ENCODE data around the gene GRB10. TPM values are rescaled to one million over a fixed set of nuclear protein-coding genes. Genes with fewer than 3 reads are reported as not detected.

Gene GRB10
- polyA plus RNA-seq, 1 donor from 2014 or later = 78.4 TPM

GRCh38 chr7:50787825-50788224 is 5.1 kb upstream of the GRB10 start:
- Histone ChIP-seq H3F3A (ENCODE audit: insufficient read depth, low read length, poor library complexity, severe bottlenecking) (no peaks in the 10 kb centered on the region), H3K9me3 (ENCODE audit: low read length) (peaks cover 8% of the 10 kb centered on the region), H3K4me3 (ENCODE audit: low read length) (no peak overlapping the region), H3K9me2 (ENCODE audit: insufficient read depth, low read length) (no peaks in the 10 kb centered on the region), H3K27me3 (ENCODE audit: insufficient read depth, low read depth, low read length) (peaks cover 3% of the 10 kb centered on the region), H3K9ac (ENCODE audit: low read length) (no peak overlapping the region), H3K4me2 (ENCODE audit: low read length) (no peak overlapping the region), H3K36me3 (ENCODE audit: insufficient read depth, low read length) (no peaks in the 10 kb centered on the region), H2AFZ (ENCODE audit: low read depth, low read length) (no peak overlapping the region), H4K20me1 (ENCODE audit: insufficient read depth) (no peaks in the 10 kb centered on the region), H3K27ac (ENCODE audit: low read length) (no peak overlapping the region), H3K79me2 (replicated peaks; ENCODE audit: insufficient read depth, low read length) (peaks cover 96% of the 10 kb centered on the region)
- no peak for TF ChIP-seq EP300 (conservative IDR thresholded peaks at IDR 0.05; ENCODE audit: poor library complexity, severe bottlenecking)
- TF ChIP-seq SMC3 (conservative IDR thresholded peaks at IDR 0.05; ENCODE audit: poor library complexity) = no peak
- TF ChIP-seq EZH2 (IDR thresholded peaks at IDR 0.05; ENCODE audit: borderline replicate concordance, insufficient read depth, low read length, poor library complexity, severe bottlenecking) = no peak
- no peak for TF ChIP-seq TAF1 (IDR thresholded peaks at IDR 0.05; ENCODE audit: low read depth)
- TF ChIP-seq POLR2AphosphoS5 (IDR thresholded peaks at IDR 0.05) = no peak
- no peak for TF ChIP-seq RAD21 (conservative IDR thresholded peaks at IDR 0.05)
- TF ChIP-seq MXI1 (conservative IDR thresholded peaks at IDR 0.05; ENCODE audit: poor library complexity, severe bottlenecking) = no peak
- no peak for TF ChIP-seq CTCF (IDR thresholded peaks at IDR 0.05; ENCODE audit: poor library complexity, severe bottlenecking)
- no peak for TF ChIP-seq REST (IDR thresholded peaks at IDR 0.05; ENCODE audit: borderline replicate concordance)

- H3K4me3 ChIP-seq (ENCODE audit: low read length) = no peak overlapping the region
- no peaks in the 10 kb centered on the region for H3K36me3 ChIP-seq (ENCODE audit: insufficient read depth, low read length)
- peaks cover 92% of the 10 kb centered on the region for H3K79me2 ChIP-seq (replicated peaks; ENCODE audit: insufficient read depth, low read length)
- no peak overlapping the region for H3K9ac ChIP-seq (ENCODE audit: low read length)
- H3K4me2 ChIP-seq (ENCODE audit: low read length) = no peak overlapping the region
- no peak for TF ChIP-seq EZH2 (IDR thresholded peaks at IDR 0.05; ENCODE audit: borderline replicate concordance, insufficient read depth, low read length, poor library complexity, severe bottlenecking)
- TF ChIP-seq RAD21 (conservative IDR thresholded peaks at IDR 0.05) = no peak
- TF ChIP-seq POLR2AphosphoS5 (IDR thresholded peaks at IDR 0.05) = no peak
- TF ChIP-seq MXI1 (conservative IDR thresholded peaks at IDR 0.05; ENCODE audit: poor library complexity, severe bottlenecking) = no peak
- TF ChIP-seq REST (IDR thresholded peaks at IDR 0.05; ENCODE audit: borderline replicate concordance) = no peak
- TF ChIP-seq EP300 (conservative IDR thresholded peaks at IDR 0.05; ENCODE audit: poor library complexity, severe bottlenecking) = no peak
- no peak for TF ChIP-seq SMC3 (conservative IDR thresholded peaks at IDR 0.05; ENCODE audit: poor library complexity)
- TF ChIP-seq TAF1 (IDR thresholded peaks at IDR 0.05; ENCODE audit: low read depth) = no peak
- TF ChIP-seq CTCF (IDR thresholded peaks at IDR 0.05; ENCODE audit: poor library complexity, severe bottlenecking) = no peak
- no peaks in the 10 kb centered on the region for H4K20me1 ChIP-seq (ENCODE audit: insufficient read depth)
- H3K27me3 ChIP-seq (ENCODE audit: insufficient read depth, low read depth, low read length) = no peaks in the 10 kb centered on the region
- no peaks in the 10 kb centered on the region for H3K9me2 ChIP-seq (ENCODE audit: insufficient read depth, low read length)
- H3K9me3 ChIP-seq (ENCODE audit: low read length) = peaks cover 8% of the 10 kb centered on the region
- no peaks in the 10 kb centered on the region for H3F3A ChIP-seq (ENCODE audit: insufficient read depth, low read length, poor library complexity, severe bottlenecking)
- no peak overlapping the region for H2AFZ ChIP-seq (ENCODE audit: low read depth, low read length)
- no peak overlapping the region for H3K27ac ChIP-seq (ENCODE audit: low read length)
Measured at GRCh38 chr7:50785346-50785745, 2.6 kb upstream of the GRB10 start.
